Measurements from ENCODE around the gene NAGA. TPM values are rescaled to one million over a fixed set of nuclear protein-coding genes. Genes with fewer than 3 reads are reported as not detected.

NAGA gene
- total and polyA plus RNA-seq, 2 of the 4 experiments (the other 2 are of a cell fraction), result 34.3 to 44.8 TPM

- dilution Hi-C loops (cut with HindIII; ENCODE audit: low sequenced_read_pairs, unreplicated experiment), result no loop called here
- Histone ChIP-seq H3K18ac (ENCODE audit: low read depth, low read length) (no peak overlapping the region), H3K79me1 (ENCODE audit: low read depth in 1 of 2, low read length in 2 of 2) (no peaks in the 10 kb centered on the region), H3K4me2 (ENCODE audit: low read depth, low read length) (no peak overlapping the region), H3K4ac (ENCODE audit: low read depth, low read length) (no peak overlapping the region), H3K36me3 (ENCODE audit: control insufficient read depth, insufficient read depth, low read length) (no peaks in the 10 kb centered on the region), H3K9me1 (ENCODE audit: insufficient read depth, low read length) (no peaks in the 10 kb centered on the region), H3K14ac (replicated peaks; ENCODE audit: low read depth, low read length) (no peak overlapping the region), H2BK20ac (ENCODE audit: low read depth, low read length) (no peak overlapping the region), H2AK5ac (ENCODE audit: low read depth, low read length) (no peak overlapping the region), H3K9ac (ENCODE audit: low read depth, low read length) (no peak overlapping the region), H2BK120ac (ENCODE audit: low read depth, low read length) (no peak overlapping the region), H4K91ac (ENCODE audit: insufficient read depth, low read depth, low read length) (no peak overlapping the region), H3K23ac (ENCODE audit: low read depth, low read length) (no peak overlapping the region), H3K56ac (ENCODE audit: extremely low read depth, insufficient read depth, low read length) (no peak overlapping the region), H3K4me3 (ENCODE audit: insufficient read depth, low read depth, low read length) (no peak overlapping the region), H2AK9ac (replicated peaks; ENCODE audit: low read depth, low read length, poor library complexity) (no peak overlapping the region), H3K27me3 (ENCODE audit: control insufficient read depth, insufficient read depth, low read length) (no peaks in the 10 kb centered on the region), H2BK15ac (ENCODE audit: low read depth, low read length) (no peak overlapping the region), H3K27ac (ENCODE audit: insufficient read depth, low read length) (no peak overlapping the region), H4K8ac (ENCODE audit: low read depth in 2 of 2, low read length in 2 of 2) (no peak overlapping the region), H4K5ac (ENCODE audit: low read depth, low read length) (no peak overlapping the region), H2BK5ac (ENCODE audit: low read depth, low read length, poor library complexity, severe bottlenecking) (no peak overlapping the region), H2AFZ (replicated peaks; ENCODE audit: low read length, poor library complexity) (no peak overlapping the region), H4K20me1 (ENCODE audit: insufficient read depth, low read length) (no peaks in the 10 kb centered on the region), H3K9me3 (ENCODE audit: control insufficient read depth, insufficient read depth, low read length) (no peaks in the 10 kb centered on the region), H3K4me1 (ENCODE audit: control insufficient read depth, insufficient read depth, low read length) (no peaks in the 10 kb centered on the region)
- WGBS, 2 experiments (ENCODE audit: extremely low coverage in 2 of 2, insufficient read length in 1 of 2), result no CpG with 5 or more reads among the region's 3 CpGs
- TF ChIP-seq MAZ (IDR thresholded peaks at IDR 0.05; ENCODE audit: borderline replicate concordance, low read depth, low read length) (no peak), SMC3 (IDR thresholded peaks at IDR 0.05; ENCODE audit: low read depth, low read length) (no peak), CTCF (conservative IDR thresholded peaks at IDR 0.05; ENCODE audit: low read depth, low read length) (no peak), NFE2L2 (IDR thresholded peaks at IDR 0.05; ENCODE audit: low read depth, low read length) (no peak), MAFK (IDR thresholded peaks at IDR 0.05; ENCODE audit: low read depth, low read length) (no peak), POLR2A (IDR thresholded peaks at IDR 0.05; ENCODE audit: low read depth, low read length) (no peak)
- no peak for ATAC-seq (ENCODE audit: low read depth)
- CTCF ChIA-PET, result no interaction called here
- POLR2A ChIA-PET (ENCODE audit: unreplicated experiment), result no interaction called here
- in situ Hi-C loops (cut with MboI; ENCODE audit: low sequenced_read_pairs), result no loop called here
- no peak for DNase-seq
- intact Hi-C loops (cut with micrococcal nuclease), result no loop called here
- no TSS peak for BruUV-seq (replicated peaks)
Observed at GRCh38 chr22:42052765-42053164, 17.8 kb downstream of the NAGA start.
